Lung (tissue), 12 donors: Measurements from ENCODE around the gene ADGRD1. TPM values are rescaled to one million over a fixed set of nuclear protein-coding genes. Genes with fewer than 3 reads are reported as not detected.
A peak's percentile ranks its signal among the peaks of the same experiment; 100 is the strongest.

Source experiments
- ATAC-seq: fragments of 200-7000 bp; cut with Tn5 transposase; one replicate; pipeline ENCODE4 v1.9.1; 2020; ENCODE audit warnings: moderate number of reproducible peaks; ENCODE audit not compliant: insufficient read depth, low FRiP score
- DNase-seq, 3 donors: peaks; one replicate each; pipeline ENCODE4 v3.0.0-alpha.2; 2013 to 2017
- H3K27ac ChIP-seq, 2 donors: one replicate each; pipeline ENCODE4 v1.5.1; 2013; ENCODE audit warnings: mild to moderate bottlenecking in 2 of 2, moderate library complexity in 2 of 2, control low read depth in 1 of 2, inconsistent platforms in 1 of 2, low read depth in 1 of 2, low read length in 1 of 2
- H3K27me3 ChIP-seq, 3 donors: one replicate each; pipeline ENCODE4 v1.5.1; 2013; ENCODE audit warnings: low read length in 2 of 3; ENCODE audit not compliant: control insufficient read depth in 3 of 3, insufficient read depth in 3 of 3
- H3K36me3 ChIP-seq, 4 donors: one replicate each; pipeline ENCODE4 v1.5.1; 2013; ENCODE audit warnings: low read length in 4 of 4, mild to moderate bottlenecking in 1 of 4, moderate library complexity in 1 of 4; ENCODE audit not compliant: control insufficient read depth in 4 of 4, insufficient read depth in 4 of 4
- H3K4me1 ChIP-seq, 5 donors: one replicate each; pipeline ENCODE4 v1.5.1; 2013; ENCODE audit warnings: low read length in 5 of 5, mild to moderate bottlenecking in 2 of 5, moderate library complexity in 1 of 5; ENCODE audit not compliant: control insufficient read depth in 5 of 5, insufficient read depth in 5 of 5
- H3K4me3 ChIP-seq: one replicate; pipeline ENCODE4 v1.5.1; 2013; ENCODE audit warnings: mild to moderate bottlenecking, control low read depth, moderate library complexity
- H3K9ac ChIP-seq, 2 donors: one replicate each; pipeline ENCODE4 v1.5.1; 2013; ENCODE audit warnings: low read length in 2 of 2, control low read depth in 1 of 2; ENCODE audit not compliant: insufficient read depth in 1 of 2
- H3K9me3 ChIP-seq, 4 donors: one replicate each; pipeline ENCODE4 v1.5.1; 2013; ENCODE audit warnings: low read length in 3 of 4, mild to moderate bottlenecking in 1 of 4, moderate library complexity in 1 of 4; ENCODE audit not compliant: control insufficient read depth in 4 of 4, insufficient read depth in 3 of 4
- WGBS, 2 donors: extraction: QIAGEN DNeasy Blood & Tissue Kit; methylation state at CpG; one replicate each; pipeline ENCODE4 v1.1.7; 2013; 5-methylcytosine and 5-hydroxymethylcytosine counted together
- polyA plus RNA-seq, 2 donors: library from polyadenylated mRNA; stranded (reverse); fragments of 200-250 nt; gene quantifications; one replicate each; pipeline ENCODE4 v1.2.1, GENCODE V29; 2013
- total RNA-seq, 2 donors: library from RNA; depleted of rRNA in 1 of 2; stranded (reverse); fragments of >200 nt in 1 of 2; gene quantifications; one replicate each; pipeline ENCODE4 v1.2.1, GENCODE V29; 2014 to 2021
- TF ChIP-seq, protein P1 (sequence below): IDR thresholded peaks from 2 replicates; pipeline ENCODE4 v1.5.1; 2012; ENCODE audit warnings: mild to moderate bottlenecking; ENCODE audit errors: control extremely low read depth, extremely low read depth
- donor health status: control.
- donor health status: control.
- donor health status: Bipolar disorder and iron deficiency.
- donor health status: healthy.
- donor health status: DM: yes; HTN: yes; CAD: no.

ADGRD1 gene
- total and polyA plus RNA-seq, 4 donors = 23.5 to 85.6 (median 46.7) TPM

DNA sequence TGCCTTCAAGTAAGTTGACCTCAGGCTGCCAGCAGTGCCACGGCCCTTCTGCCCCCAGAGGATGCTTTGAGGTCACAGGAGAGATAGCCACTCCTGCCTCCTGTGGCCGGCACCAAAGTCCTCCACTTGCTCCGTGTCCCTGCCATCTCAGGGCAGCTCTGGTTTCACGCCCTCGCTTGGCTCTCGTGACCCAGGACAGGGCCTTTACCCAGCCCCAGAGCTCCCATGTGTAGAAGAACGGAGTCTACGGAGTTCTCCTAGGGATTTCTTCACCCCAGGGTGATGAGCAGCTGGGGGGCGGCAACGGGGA is 178.1 kb downstream of the ADGRD1 start:
- ATAC-seq = no peak

DNA sequence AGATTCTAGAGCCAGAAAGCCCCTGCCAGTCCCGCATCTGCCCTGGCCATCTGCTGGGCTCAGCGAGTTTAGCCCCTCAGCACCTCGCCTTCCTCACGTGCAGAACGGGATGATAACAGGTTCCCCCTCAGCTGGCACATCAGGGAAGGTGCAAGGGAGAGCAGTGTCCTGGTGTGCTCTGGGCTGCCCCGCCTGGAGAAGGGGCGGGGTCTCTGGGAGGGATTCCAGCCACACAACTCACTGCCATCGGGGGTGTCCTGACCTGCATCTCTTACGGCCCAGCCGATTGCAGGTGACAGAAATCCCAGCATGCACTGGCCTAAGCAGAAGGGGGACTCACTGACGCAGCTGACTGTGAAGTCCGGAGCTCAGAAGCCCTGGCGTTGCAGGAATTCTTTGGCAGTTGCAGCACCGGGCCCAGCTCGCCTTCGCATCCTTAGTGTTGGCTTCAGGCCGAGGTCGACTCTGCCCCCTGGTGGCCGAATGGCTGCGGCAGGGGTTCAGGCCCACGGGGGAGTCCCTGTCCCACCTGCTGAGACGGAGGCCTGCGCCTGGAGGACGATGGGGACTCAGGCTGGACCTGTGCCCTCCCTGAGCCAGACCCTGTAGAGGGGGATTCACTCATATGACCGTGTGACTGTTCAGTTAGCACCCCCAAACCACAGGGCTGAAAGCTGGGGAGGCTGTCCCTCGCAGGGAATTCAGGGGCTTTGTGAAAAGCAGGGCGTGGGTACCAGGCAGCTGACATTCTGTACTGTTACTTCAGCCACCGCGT is 178.6 kb downstream of the ADGRD1 start:
- Histone ChIP-seq H3K36me3 (peaks cover 0 to 18% (median 0%) of the 10 kb centered on the region in 4 donors), H3K27me3 (no peaks in the 10 kb centered on the region), H3K27ac (no peak overlapping the region), H3K9ac (no peak overlapping the region), H3K4me1 (peaks cover 0 to 5% (median 0%) of the 10 kb centered on the region in 5 donors), H3K4me3 (no peak overlapping the region), H3K9me3 (no peaks in the 10 kb centered on the region)
- TF ChIP-seq, protein P1, sequence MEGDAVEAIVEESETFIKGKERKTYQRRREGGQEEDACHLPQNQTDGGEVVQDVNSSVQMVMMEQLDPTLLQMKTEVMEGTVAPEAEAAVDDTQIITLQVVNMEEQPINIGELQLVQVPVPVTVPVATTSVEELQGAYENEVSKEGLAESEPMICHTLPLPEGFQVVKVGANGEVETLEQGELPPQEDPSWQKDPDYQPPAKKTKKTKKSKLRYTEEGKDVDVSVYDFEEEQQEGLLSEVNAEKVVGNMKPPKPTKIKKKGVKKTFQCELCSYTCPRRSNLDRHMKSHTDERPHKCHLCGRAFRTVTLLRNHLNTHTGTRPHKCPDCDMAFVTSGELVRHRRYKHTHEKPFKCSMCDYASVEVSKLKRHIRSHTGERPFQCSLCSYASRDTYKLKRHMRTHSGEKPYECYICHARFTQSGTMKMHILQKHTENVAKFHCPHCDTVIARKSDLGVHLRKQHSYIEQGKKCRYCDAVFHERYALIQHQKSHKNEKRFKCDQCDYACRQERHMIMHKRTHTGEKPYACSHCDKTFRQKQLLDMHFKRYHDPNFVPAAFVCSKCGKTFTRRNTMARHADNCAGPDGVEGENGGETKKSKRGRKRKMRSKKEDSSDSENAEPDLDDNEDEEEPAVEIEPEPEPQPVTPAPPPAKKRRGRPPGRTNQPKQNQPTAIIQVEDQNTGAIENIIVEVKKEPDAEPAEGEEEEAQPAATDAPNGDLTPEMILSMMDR = peak; percentile 30
- WGBS, 2 donors = 39 to 41% methylated on average over 29 of the region's 29 CpGs
- peak; percentile 85 to 87 (median 85) for DNase-seq
- no peak for ATAC-seq

More for the DNA sequence above, 178.1 kb downstream of the ADGRD1 start:
- Histone ChIP-seq H3K27ac (no peak overlapping the region), H3K36me3 (peaks cover 0 to 18% (median 0%) of the 10 kb centered on the region in 4 donors), H3K9ac (no peak overlapping the region), H3K9me3 (no peaks in the 10 kb centered on the region), H3K4me1 (peaks cover 0 to 5% (median 0%) of the 10 kb centered on the region in 5 donors), H3K27me3 (no peaks in the 10 kb centered on the region), H3K4me3 (no peak overlapping the region)
- WGBS, 2 donors = 89 to 92% methylated on average over 10 of the region's 10 CpGs
- TF ChIP-seq, protein P1 = no peak
- DNase-seq = no peak

DNA sequence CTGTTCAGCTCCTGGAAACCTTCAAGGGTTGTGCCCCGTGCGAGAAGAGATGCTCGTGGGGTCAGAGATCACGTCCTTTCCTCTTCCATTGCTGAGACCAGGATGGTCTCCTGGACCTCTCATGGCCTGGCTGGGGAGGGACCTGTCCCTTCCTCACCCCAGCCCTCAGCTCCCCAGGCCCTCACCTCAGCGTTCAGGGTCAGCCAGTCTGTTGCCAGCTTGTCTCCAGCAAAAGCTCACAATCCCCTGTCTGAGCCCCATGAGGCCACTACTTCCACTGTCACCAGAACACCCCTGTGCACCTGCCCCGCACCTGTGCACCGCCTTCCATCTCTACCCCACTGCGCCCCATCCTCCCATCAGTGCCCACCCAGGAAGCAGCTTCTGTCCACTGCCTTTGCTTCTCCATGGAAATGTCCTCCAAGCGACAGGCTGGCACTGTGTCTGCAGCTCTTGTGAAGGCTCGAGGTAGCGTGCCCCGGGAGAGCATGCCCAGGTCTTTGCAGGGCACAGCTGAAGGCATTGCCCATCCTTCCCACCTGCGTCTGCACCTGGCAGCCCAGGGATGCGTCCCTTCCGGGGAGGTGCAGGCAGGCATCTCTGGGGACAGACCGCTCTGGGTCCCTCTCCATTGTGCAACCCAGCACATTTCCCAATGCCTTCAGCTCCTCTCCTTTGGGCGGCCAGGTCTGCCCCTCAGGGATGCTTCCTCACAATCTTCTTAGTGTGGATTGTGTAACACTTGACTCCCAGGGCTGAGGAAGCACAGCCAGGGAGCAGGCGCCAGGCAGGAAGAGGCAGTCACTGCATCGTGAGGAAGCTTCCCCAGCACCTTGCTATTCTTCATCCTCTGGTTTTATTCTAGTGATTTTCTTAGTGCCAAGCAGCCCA is 179.6 kb downstream of the ADGRD1 start:
- WGBS, 2 donors = 77% methylated on average over 19 of the region's 19 CpGs
- no peak for DNase-seq

More for the DNA sequence above, 179.6 kb downstream of the ADGRD1 start:
- Histone ChIP-seq H3K4me1 (peaks cover 0 to 5% (median 0%) of the 10 kb centered on the region in 5 donors), H3K9me3 (no peaks in the 10 kb centered on the region), H3K36me3 (peaks cover 0 to 18% (median 0%) of the 10 kb centered on the region in 4 donors), H3K4me3 (no peak overlapping the region), H3K27ac (no peak overlapping the region), H3K27me3 (no peaks in the 10 kb centered on the region), H3K9ac (no peak overlapping the region)
- TF ChIP-seq, protein P1 = no peak
- no peak for ATAC-seq
